RWPE2 (cell line): Measurements from ENCODE around the gene ADAP2.

Experiments
- ATAC-seq: fragments of 200-7000 bp; cut with Tn5 transposase; 3 replicates; pipeline ENCODE4 v1.9.1; 2021; ENCODE audit warnings: low read depth
- DNase-seq: peaks from one replicate; pipeline ENCODE4 v3.0.0-alpha.2; 2020; ENCODE audit warnings: low spot score
- H3K27ac ChIP-seq: fragments of 450-650 bp; 2 replicates; pipeline ENCODE4 v1.5.1; 2017; ENCODE audit warnings: mild to moderate bottlenecking; ENCODE audit not compliant: poor library complexity, severe bottlenecking
- H3K27me3 ChIP-seq: fragments of 250-450 bp; sonication (Bioruptor Pico); 2 replicates; pipeline ENCODE4 v1.5.1; 2021; ENCODE audit warnings: mild to moderate bottlenecking, moderate library complexity; ENCODE audit not compliant: insufficient read depth, poor library complexity, severe bottlenecking
- H3K36me3 ChIP-seq: fragments of 250-450 bp; sonication (Bioruptor Pico); 2 replicates; pipeline ENCODE4 v1.5.1; 2020; ENCODE audit warnings: low read depth, mild to moderate bottlenecking, moderate library complexity
- H3K4me1 ChIP-seq: fragments of 250-450 bp; sonication (Bioruptor Pico); 2 replicates; pipeline ENCODE4 v1.5.1; 2021; ENCODE audit warnings: mild to moderate bottlenecking, moderate library complexity; ENCODE audit not compliant: insufficient read depth, poor library complexity, severe bottlenecking
- H3K4me3 ChIP-seq: fragments of 250-450 bp; sonication (Bioruptor Pico); 2 replicates; pipeline ENCODE4 v1.5.1; 2021; ENCODE audit warnings: mild to moderate bottlenecking, moderate library complexity; ENCODE audit not compliant: severe bottlenecking
- H3K9me3 ChIP-seq: fragments of 250-450 bp; sonication (Bioruptor Pico); 2 replicates; pipeline ENCODE4 v1.5.1; 2021; ENCODE audit warnings: mild to moderate bottlenecking, moderate library complexity; ENCODE audit not compliant: severe bottlenecking
- TF ChIP-seq, protein P1 (sequence below): fragments of 450-650 bp; IDR thresholded peaks from one replicate; pipeline ENCODE4 v1.5.1; 2017; ENCODE audit warnings: mild to moderate bottlenecking, moderate library complexity; ENCODE audit not compliant: poor library complexity, severe bottlenecking

ADAP2 gene

DNA sequence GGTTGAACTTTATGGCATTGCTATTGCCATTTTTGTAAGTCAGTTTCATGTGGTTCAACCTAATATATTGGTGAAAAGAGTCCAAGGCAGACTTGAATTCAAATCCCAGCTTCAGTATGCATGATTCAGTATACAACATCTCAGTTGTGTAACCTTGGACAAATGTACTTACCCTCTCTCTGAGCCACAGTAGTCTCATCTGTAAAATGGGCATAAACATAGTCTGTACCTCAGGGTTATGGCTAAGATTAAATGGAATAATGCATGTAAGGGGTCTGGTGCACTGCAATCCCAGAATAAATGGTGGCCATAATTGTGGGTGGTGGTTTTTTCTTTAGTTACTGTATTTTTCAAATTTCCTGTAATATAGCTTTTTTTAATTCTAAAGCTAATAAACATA lies 4.7 kb upstream of the ADAP2 start:
- DNase-seq (no peak), ATAC-seq (no peak)
- TF ChIP-seq, protein P1, sequence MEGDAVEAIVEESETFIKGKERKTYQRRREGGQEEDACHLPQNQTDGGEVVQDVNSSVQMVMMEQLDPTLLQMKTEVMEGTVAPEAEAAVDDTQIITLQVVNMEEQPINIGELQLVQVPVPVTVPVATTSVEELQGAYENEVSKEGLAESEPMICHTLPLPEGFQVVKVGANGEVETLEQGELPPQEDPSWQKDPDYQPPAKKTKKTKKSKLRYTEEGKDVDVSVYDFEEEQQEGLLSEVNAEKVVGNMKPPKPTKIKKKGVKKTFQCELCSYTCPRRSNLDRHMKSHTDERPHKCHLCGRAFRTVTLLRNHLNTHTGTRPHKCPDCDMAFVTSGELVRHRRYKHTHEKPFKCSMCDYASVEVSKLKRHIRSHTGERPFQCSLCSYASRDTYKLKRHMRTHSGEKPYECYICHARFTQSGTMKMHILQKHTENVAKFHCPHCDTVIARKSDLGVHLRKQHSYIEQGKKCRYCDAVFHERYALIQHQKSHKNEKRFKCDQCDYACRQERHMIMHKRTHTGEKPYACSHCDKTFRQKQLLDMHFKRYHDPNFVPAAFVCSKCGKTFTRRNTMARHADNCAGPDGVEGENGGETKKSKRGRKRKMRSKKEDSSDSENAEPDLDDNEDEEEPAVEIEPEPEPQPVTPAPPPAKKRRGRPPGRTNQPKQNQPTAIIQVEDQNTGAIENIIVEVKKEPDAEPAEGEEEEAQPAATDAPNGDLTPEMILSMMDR: no peak
- peaks cover 12% of the 10 kb centered on the region for H3K27me3 ChIP-seq
- H3K4me3 ChIP-seq: no peak overlapping the region
- H3K36me3 ChIP-seq: no peaks in the 10 kb centered on the region
- no peaks in the 10 kb centered on the region for H3K9me3 ChIP-seq
- H3K27ac ChIP-seq: no peak overlapping the region
- no peaks in the 10 kb centered on the region for H3K4me1 ChIP-seq

DNA sequence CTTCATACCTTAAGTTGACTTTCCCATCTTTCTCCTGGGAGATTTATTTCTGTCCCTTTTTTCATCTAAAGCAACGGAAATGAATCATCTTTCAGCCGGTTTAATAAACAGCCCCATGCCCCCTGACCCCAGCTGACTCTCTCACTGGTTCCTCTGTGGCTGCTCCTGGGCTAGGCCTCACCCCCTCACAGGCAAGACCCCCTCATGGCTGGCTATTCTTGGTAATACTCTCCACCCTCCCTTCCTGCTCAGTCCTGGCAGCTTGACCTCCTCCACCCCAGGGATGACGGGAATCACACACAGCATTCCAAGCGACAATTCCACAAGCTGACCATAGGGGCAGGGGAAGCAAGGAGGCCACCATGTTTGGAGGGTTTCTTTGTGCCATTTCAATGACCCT lies 1.5 kb upstream of the ADAP2 start:
- TF ChIP-seq, protein P1: no peak
- Histone ChIP-seq H3K36me3 (no peaks in the 10 kb centered on the region), H3K27ac (no peak overlapping the region), H3K27me3 (peaks cover 35% of the 10 kb centered on the region), H3K4me3 (no peak overlapping the region), H3K9me3 (no peaks in the 10 kb centered on the region), H3K4me1 (no peaks in the 10 kb centered on the region)
- no peak for DNase-seq
- ATAC-seq: no peak

DNA sequence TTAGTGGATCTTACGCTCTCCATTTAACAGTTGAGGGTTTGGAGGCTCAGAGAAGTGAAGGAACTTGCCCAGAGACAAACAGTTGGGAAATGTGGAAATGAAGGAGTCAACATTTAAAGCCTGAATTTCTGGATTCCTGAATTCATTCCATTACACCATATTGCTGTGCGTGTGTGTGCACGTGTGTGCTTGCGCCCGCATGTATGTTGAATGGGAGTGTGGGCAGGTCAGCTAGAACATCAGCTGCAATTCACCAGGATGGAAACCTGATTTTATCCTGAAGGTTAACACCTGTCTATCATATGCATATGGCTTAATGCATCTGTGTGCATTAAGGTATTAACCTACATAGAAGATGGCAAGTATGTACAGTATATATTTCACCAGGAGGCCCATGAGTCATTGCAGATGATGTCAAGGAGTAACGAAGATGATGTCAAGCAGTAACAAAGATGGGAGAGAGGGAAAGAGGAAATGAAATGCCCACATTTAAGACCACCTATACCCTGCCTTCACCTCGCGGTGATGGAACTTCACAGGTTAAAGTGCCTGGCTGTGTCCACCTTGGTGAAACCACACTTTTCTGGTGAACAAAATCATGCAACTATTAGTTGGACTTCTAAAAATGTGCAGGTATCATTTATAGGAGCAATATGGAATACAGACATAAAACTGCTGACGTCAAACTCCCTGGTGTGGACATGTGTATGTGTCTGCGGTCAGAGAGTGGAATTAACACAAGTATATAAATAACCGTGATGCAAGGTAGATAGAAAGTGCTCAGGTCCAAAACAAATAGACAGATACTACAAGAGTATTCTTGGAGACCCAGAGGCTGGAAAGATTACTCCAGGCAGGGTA lies 832 bp upstream of the ADAP2 start:
- Histone ChIP-seq H3K27me3 (peaks cover 35% of the 10 kb centered on the region), H3K9me3 (no peaks in the 10 kb centered on the region), H3K4me3 (no peak overlapping the region), H3K4me1 (no peaks in the 10 kb centered on the region), H3K27ac (no peak overlapping the region), H3K36me3 (no peaks in the 10 kb centered on the region)
- TF ChIP-seq, protein P1: no peak
- ATAC-seq (no peak), DNase-seq (no peak)

DNA sequence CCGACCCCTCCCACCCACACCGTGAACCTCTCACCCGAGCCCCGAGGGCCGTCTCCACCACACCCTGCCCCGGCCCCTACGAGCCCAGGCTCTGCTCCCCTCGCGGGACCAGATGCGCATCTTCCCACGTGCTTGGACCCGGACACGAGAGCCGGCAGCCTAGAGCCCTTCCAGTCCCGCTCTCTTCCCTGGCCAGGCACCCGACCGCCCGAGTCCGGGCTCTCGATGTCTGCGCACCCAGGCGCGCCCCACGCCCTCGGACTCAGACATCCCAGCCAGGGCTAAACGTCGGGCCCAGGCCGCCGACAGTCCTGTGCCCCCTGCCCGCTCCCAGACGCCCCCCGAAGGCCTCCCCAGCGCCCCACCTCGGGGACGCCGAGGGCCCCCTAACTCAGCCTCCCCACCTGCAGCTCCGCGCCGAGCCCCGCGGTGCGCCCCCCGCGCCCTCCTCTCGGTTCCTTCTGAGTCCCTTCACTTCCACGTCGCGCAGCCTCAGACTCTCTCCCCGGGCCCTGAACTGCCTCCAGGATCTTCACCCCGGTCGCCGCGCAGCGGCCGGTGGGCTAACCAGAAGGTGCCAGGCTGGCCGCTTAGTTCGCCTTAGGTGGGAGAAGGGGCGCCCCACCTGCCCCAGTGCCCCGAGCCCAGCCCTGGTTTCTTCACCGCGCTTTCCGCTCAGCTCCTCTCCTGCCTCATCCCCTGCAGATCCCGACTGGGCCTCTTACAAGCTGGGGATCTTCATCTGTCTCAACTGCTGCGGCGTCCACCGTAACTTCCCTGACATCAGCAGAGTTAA lies 688 bp downstream of the ADAP2 start:
- TF ChIP-seq, protein P1: no peak
- Histone ChIP-seq H3K27ac (no peak overlapping the region), H3K4me1 (no peaks in the 10 kb centered on the region), H3K4me3 (peak overlapping the region; percentile 27), H3K36me3 (no peaks in the 10 kb centered on the region), H3K27me3 (peaks cover 35% of the 10 kb centered on the region), H3K9me3 (no peaks in the 10 kb centered on the region)
- DNase-seq (no peak), ATAC-seq (peak; percentile 48)
